ENCODE results near the gene BRIP1. TPM values are rescaled to one million over a fixed set of nuclear protein-coding genes. Genes with fewer than 3 reads are reported as not detected.

BRIP1 gene
- total RNA-seq, 1 donor from 2014 or later: 0.45 TPM

GRCh38 chr17:61638087-61638486 is 225.2 kb downstream of the BRIP1 start:
- no peak for DNase-seq (ENCODE audit: low spot score)

GRCh38 chr17:61635913-61636432 is 227.4 kb downstream of the BRIP1 start:
- no peak for DNase-seq (ENCODE audit: low spot score)

GRCh38 chr17:61634942-61635538 is 228.3 kb downstream of the BRIP1 start:
- no peak for DNase-seq (ENCODE audit: low spot score)

GRCh38 chr17:61634011-61634539 is 229.3 kb downstream of the BRIP1 start:
- DNase-seq (ENCODE audit: low spot score): no peak

GRCh38 chr17:61632826-61633225 is 230.5 kb downstream of the BRIP1 start:
- DNase-seq (ENCODE audit: low spot score): no peak

GRCh38 chr17:61631800-61632199 is 231.5 kb downstream of the BRIP1 start:
- DNase-seq (ENCODE audit: low spot score): no peak

Other genes with a start within 250 kb of the BRIP1 start
- gene INTS2, start 64.5 kb upstream of the BRIP1 start, total RNA-seq: 11.9 TPM
- 67.3 TPM for gene MED13, start 201.8 kb upstream of the BRIP1 start, total RNA-seq